OCI-LY7 (cell line): Measurements from ENCODE around the gene ARRDC1.
A peak's percentile ranks its signal among the peaks of the same experiment; 100 is the strongest.

Source experiments
- CTCF ChIP-seq: fragments of 200-600 bp; sonication (generic); conservative IDR thresholded peaks from 2 replicates; pipeline ENCODE4 v1.5.1; 2014; ENCODE audit warnings: mild to moderate bottlenecking, antibody characterized with exemption, low read length, moderate library complexity, mixed read lengths
- EZH2phosphoT487 ChIP-seq: fragments of 200-600 bp; sonication (generic); IDR thresholded peaks from 2 replicates; pipeline ENCODE4 v1.6.1; 2018; ENCODE audit warnings: low read depth, borderline replicate concordance, mild to moderate bottlenecking, mixed run types, antibody characterized with exemption, low read length, moderate library complexity, mixed read lengths

GRCh38 chr9:137621131-137621757 lies 15.8 kb downstream of the ARRDC1 start:
- TF ChIP-seq CTCF (peak; percentile 71), EZH2phosphoT487 (no peak)
